Progenitor cell of endocrine pancreas (in vitro differentiated cells): Measurements from ENCODE around the gene C1QTNF1. TPM values are rescaled to one million over a fixed set of nuclear protein-coding genes. Genes with fewer than 3 reads are reported as not detected.

Source experiments
- DNase-seq: peaks from one replicate; pipeline ENCODE4 v3.0.0; 2021; ENCODE audit warnings: low spot score; ENCODE audit not compliant: unreplicated experiment
- H3K27ac Mint-ChIP-seq: 2 replicates; pipeline ENCODE4 v1.8.0; 2021; ENCODE audit warnings: mild to moderate bottlenecking, moderate library complexity, mixed read lengths
- H3K27me3 Mint-ChIP-seq: 2 replicates; pipeline ENCODE4 v1.8.0; 2021; ENCODE audit warnings: mixed read lengths
- H3K36me3 Mint-ChIP-seq: 2 replicates; pipeline ENCODE4 v1.8.0; 2022; ENCODE audit warnings: mixed read lengths; ENCODE audit not compliant: insufficient read depth
- H3K4me1 Mint-ChIP-seq: 2 replicates; pipeline ENCODE4 v1.8.0; 2021; ENCODE audit warnings: low read depth, mixed read lengths
- H3K4me3 Mint-ChIP-seq: 2 replicates; pipeline ENCODE4 v1.8.0; 2021; ENCODE audit warnings: low read depth, mild to moderate bottlenecking, moderate library complexity, mixed read lengths
- H3K9me3 Mint-ChIP-seq: 2 replicates; pipeline ENCODE4 v1.8.0; 2021; ENCODE audit warnings: low read depth, mixed read lengths
- CTCF ChIP-seq: fragments of 200-600 bp; sonication (generic); IDR thresholded peaks from one replicate; pipeline ENCODE4 v1.5.0; 2021; ENCODE audit warnings: antibody characterized with exemption, mild to moderate bottlenecking; ENCODE audit not compliant: unreplicated experiment
- total RNA-seq: library from RNA; stranded (reverse); gene quantifications from 2 replicates; pipeline ENCODE4 v1.2.1, GENCODE V29; 2021

C1QTNF1 gene
- total RNA-seq, 1 donor from 2014 or later: 0.67 TPM

- H3K36me3 Mint-ChIP-seq: peaks cover 17% of the 10 kb centered on the region
- no peak for DNase-seq
- no peak overlapping the region for H3K4me3 Mint-ChIP-seq
- no peak for TF ChIP-seq CTCF
- H3K27me3 Mint-ChIP-seq: no peaks in the 10 kb centered on the region
- H3K9me3 Mint-ChIP-seq: no peaks in the 10 kb centered on the region
- no peaks in the 10 kb centered on the region for H3K4me1 Mint-ChIP-seq
- no peak overlapping the region for H3K27ac Mint-ChIP-seq
Measured at GRCh38 chr17:79084291-79085153, 60.6 kb downstream of the C1QTNF1 start.

- no peak for TF ChIP-seq CTCF
- Mint-ChIP-seq H3K27ac (no peak overlapping the region), H3K36me3 (peaks cover 14% of the 10 kb centered on the region)
Measured at GRCh38 chr17:79085154-79085920, 61.4 kb downstream of the C1QTNF1 start.

GRCh38 chr17:79085921-79086551 lies 62.1 kb downstream of the C1QTNF1 start:
- TF ChIP-seq CTCF: no peak
- no peak overlapping the region for H3K4me3 Mint-ChIP-seq
- no peaks in the 10 kb centered on the region for H3K4me1 Mint-ChIP-seq
- DNase-seq: no peak
- no peaks in the 10 kb centered on the region for H3K9me3 Mint-ChIP-seq
- H3K27ac Mint-ChIP-seq: no peak overlapping the region
- peaks cover 9% of the 10 kb centered on the region for H3K36me3 Mint-ChIP-seq
- H3K27me3 Mint-ChIP-seq: no peaks in the 10 kb centered on the region

More at GRCh38 chr17:79085154-79085920, 61.4 kb downstream of the C1QTNF1 start:
- no peaks in the 10 kb centered on the region for H3K4me1 Mint-ChIP-seq
- no peaks in the 10 kb centered on the region for H3K9me3 Mint-ChIP-seq
- H3K4me3 Mint-ChIP-seq: no peak overlapping the region
- DNase-seq: no peak
- H3K27me3 Mint-ChIP-seq: no peaks in the 10 kb centered on the region

- no peaks in the 10 kb centered on the region for H3K27me3 Mint-ChIP-seq
Measured at GRCh38 chr17:79086609-79087427, 62.8 kb downstream of the C1QTNF1 start.

More at GRCh38 chr17:79086609-79087427, 62.8 kb downstream of the C1QTNF1 start:
- Mint-ChIP-seq H3K4me1 (no peaks in the 10 kb centered on the region), H3K9me3 (no peaks in the 10 kb centered on the region), H3K4me3 (no peak overlapping the region), H3K36me3 (peaks cover 4% of the 10 kb centered on the region), H3K27ac (no peak overlapping the region)
- DNase-seq: no peak
- no peak for TF ChIP-seq CTCF
